Stimulated activated CD4-positive, alpha-beta T cell treated with anti-CD3 and anti-CD28 coated beads, Interleukin-15, amount 100 ng/mL, for 1 hour (primary cell): ENCODE measurements around the gene SAMD15.
"Not testable (repeated sequence)": the region's sequence is repeated elsewhere in the genome, so short reads cannot be mapped to it uniquely, and the experiment has no call there.

Experiments
- DNase-seq, 2 donors: peaks; one replicate each; pipeline ENCODE4 v3.0.0-alpha.2; 2020; ENCODE audit warnings: low read depth in 1 of 2, low spot score in 1 of 2

Gene SAMD15

GRCh38 chr14:77375164-77375950 lies 1.8 kb upstream of the SAMD15 start:
- no peak for DNase-seq

- DNase-seq: peak; percentile 1 to 23
These were observed 1.0 kb upstream of the SAMD15 start for GRCh38 chr14:77375973-77376770.

- no peak for DNase-seq
These were observed 294 bp downstream of the SAMD15 start for GRCh38 chr14:77377502-77377844.

- no peak for DNase-seq
These were observed 1.5 kb downstream of the SAMD15 start for GRCh38 chr14:77378701-77379100.

- no peak for DNase-seq
These were observed 13.0 kb downstream of the SAMD15 start for GRCh38 chr14:77390188-77390587.

GRCh38 chr14:77400216-77400615 lies 23.0 kb downstream of the SAMD15 start:
- no peak for DNase-seq

- no peak for DNase-seq
These were observed 26.6 kb downstream of the SAMD15 start for GRCh38 chr14:77403768-77404167.

GRCh38 chr14:77406086-77406485 lies 28.9 kb downstream of the SAMD15 start:
- DNase-seq: no peak

- DNase-seq: no peak
These were observed 29.5 kb downstream of the SAMD15 start for GRCh38 chr14:77406718-77407117.

GRCh38 chr14:77407158-77407557 lies 30.0 kb downstream of the SAMD15 start:
- no peak for DNase-seq

GRCh38 chr14:77409131-77409533 lies 32.0 kb downstream of the SAMD15 start:
- DNase-seq: no peak

- not testable (repeated sequence) for DNase-seq
These were observed 38.3 kb downstream of the SAMD15 start for GRCh38 chr14:77415403-77416030.

- DNase-seq: not testable (repeated sequence)
These were observed 38.9 kb downstream of the SAMD15 start for GRCh38 chr14:77416098-77416497.

- DNase-seq: no peak
These were observed 39.7 kb downstream of the SAMD15 start for GRCh38 chr14:77416836-77417235.

GRCh38 chr14:77421201-77421600 lies 44.0 kb downstream of the SAMD15 start:
- DNase-seq: no peak

- no peak for DNase-seq
These were observed 46.2 kb downstream of the SAMD15 start, which contains the start of gene NOXRED1 for GRCh38 chr14:77423423-77423822. Gene NOXRED1, minus strand, starts transcription at chr14:77423523. Its CDS starts 634 bp downstream, at chr14:77422889.

- DNase-seq: no peak
These were observed 47.7 kb downstream of the SAMD15 start for GRCh38 chr14:77424862-77425261.

- DNase-seq: no peak
These were observed 49.2 kb downstream of the SAMD15 start for GRCh38 chr14:77426396-77426795.

GRCh38 chr14:77436042-77436441 lies 58.9 kb downstream of the SAMD15 start:
- DNase-seq: no peak

- no peak for DNase-seq
These were observed 61.4 kb downstream of the SAMD15 start for GRCh38 chr14:77438596-77438995.

GRCh38 chr14:77439861-77440260 lies 62.7 kb downstream of the SAMD15 start:
- no peak for DNase-seq
